Thyroid gland (tissue), 4 donors: ENCODE data around the gene ZNF467. TPM values are rescaled to one million over a fixed set of nuclear protein-coding genes. Genes with fewer than 3 reads are reported as not detected.

Experiments used
- DNase-seq, 2 donors: peaks; one replicate each; pipeline ENCODE4 v3.0.0-alpha.2; 2019
- H3K27ac ChIP-seq, 3 donors: fragments of 200-600 bp; sonication (generic); 1 replicate in 2 of 3; 2 replicates in 1 of 3; pipeline ENCODE4 v1.5.1; 2016 to 2019; ENCODE audit warnings: mild to moderate bottlenecking in 1 of 3, moderate library complexity in 1 of 3
- H3K27me3 ChIP-seq: fragments of 200-600 bp; sonication (generic); one replicate; pipeline ENCODE4 v1.5.1; 2019
- H3K36me3 ChIP-seq, 2 donors: fragments of 200-600 bp; sonication (generic); one replicate each; pipeline ENCODE4 v1.5.1; 2016 to 2019
- H3K4me1 ChIP-seq, 2 donors: fragments of 200-600 bp; sonication (generic); one replicate each; pipeline ENCODE4 v1.5.1; 2017 to 2019
- H3K4me3 ChIP-seq, 3 donors: fragments of 200-600 bp; sonication (generic); replicated peaks in 1 of 3; 1 replicate in 2 of 3; 2 replicates in 1 of 3; pipeline ENCODE4 v1.5.1; 2016; ENCODE audit warnings: mild to moderate bottlenecking in 1 of 3
- H3K9me3 ChIP-seq: fragments of 200-600 bp; sonication (generic); one replicate; pipeline ENCODE4 v1.5.1; 2017
- CTCF ChIP-seq, 6 experiments: fragments of 200-600 bp in 3 of 6; fragments of 450-650 bp in 3 of 6; sonication (generic) in 3 of 6; IDR thresholded peaks; one replicate each; pipeline ENCODE4 v1.5.1; 2016 to 2019; ENCODE audit warnings: antibody characterized with exemption in 6 of 6, mild to moderate bottlenecking in 2 of 6, inconsistent platforms in 1 of 6, moderate library complexity in 1 of 6
- POLR2A ChIP-seq, 2 donors: fragments of 450-650 bp; IDR thresholded peaks; one replicate each; pipeline ENCODE4 v1.6.1; 2017; ENCODE audit warnings: antibody characterized with exemption in 2 of 2, mild to moderate bottlenecking in 2 of 2, moderate library complexity in 1 of 2
- WGBS, 2 donors: methylation state at CpG; one replicate each; pipeline ENCODE4 v1.1.5; 2017; 5-methylcytosine and 5-hydroxymethylcytosine counted together
- intact Hi-C: fragments of 100-400 bp; cut with DNase I; formaldehyde crosslinking; loops from one replicate; pipeline ENCODE4 v1.15.1; 2023
- total RNA-seq, 4 donors: library from RNA; depleted of rRNA; stranded (reverse); fragments of >200 nt; gene quantifications; one replicate each; pipeline ENCODE4 v1.2.3, GENCODE V29; 2016

ZNF467 gene
- total RNA-seq, 4 donors from 2014 or later, result 11.8 to 18.8 (median 15.5) TPM

GRCh38 chr7:149801002-149801566 lies 27.7 kb upstream of the ZNF467 start:
- no peaks in the 10 kb centered on the region for H3K27me3 ChIP-seq
- H3K36me3 ChIP-seq, result no peaks in the 10 kb centered on the region
- intact Hi-C loops, result no loop called here
- H3K4me1 ChIP-seq, result no peaks in the 10 kb centered on the region
- no peaks in the 10 kb centered on the region for H3K9me3 ChIP-seq
- H3K27ac ChIP-seq, result no peak overlapping the region
- no peak for DNase-seq
- 96 to 97% methylated on average over 2 of the region's 2 CpGs for WGBS, 2 donors
- TF ChIP-seq POLR2A (IDR thresholded peaks at IDR 0.05) (no peak), CTCF (IDR thresholded peaks at IDR 0.05) (no peak)
- no peak overlapping the region for H3K4me3 ChIP-seq

- TF ChIP-seq CTCF (IDR thresholded peaks at IDR 0.05), result no peak
- TF ChIP-seq POLR2A (IDR thresholded peaks at IDR 0.05), result no peak
Observed at GRCh38 chr7:149800169-149800555, 26.8 kb upstream of the ZNF467 start.

GRCh38 chr7:149799397-149800168 lies 26.2 kb upstream of the ZNF467 start:
- 76 to 77% methylated on average over 7 to 8 of the region's 8 CpGs for WGBS, 2 donors
- H3K4me3 ChIP-seq, result no peak overlapping the region
- intact Hi-C loops, result no loop called here
- no peaks in the 10 kb centered on the region for H3K4me1 ChIP-seq
- no peaks in the 10 kb centered on the region for H3K36me3 ChIP-seq
- no peak overlapping the region for H3K27ac ChIP-seq
- no peaks in the 10 kb centered on the region for H3K9me3 ChIP-seq
- no peaks in the 10 kb centered on the region for H3K27me3 ChIP-seq
- no peak for TF ChIP-seq POLR2A (IDR thresholded peaks at IDR 0.05)
- peak in 3 of 6 experiments; percentile 12 to 26 (median 21) for TF ChIP-seq CTCF (IDR thresholded peaks at IDR 0.05)
- DNase-seq, result peak; percentile 21 to 32

More at GRCh38 chr7:149800169-149800555, 26.8 kb upstream of the ZNF467 start:
- Histone ChIP-seq H3K27ac (no peak overlapping the region), H3K9me3 (no peaks in the 10 kb centered on the region), H3K36me3 (no peaks in the 10 kb centered on the region), H3K4me1 (no peaks in the 10 kb centered on the region), H3K4me3 (no peak overlapping the region), H3K27me3 (no peaks in the 10 kb centered on the region)
- DNase-seq, result no peak
- WGBS, 2 donors, result 93% methylated on average over 12 to 13 of the region's 13 CpGs
- intact Hi-C loops, result no loop called here

- Histone ChIP-seq H3K4me3 (no peak overlapping the region), H3K36me3 (no peaks in the 10 kb centered on the region), H3K27me3 (no peaks in the 10 kb centered on the region), H3K9me3 (no peaks in the 10 kb centered on the region), H3K4me1 (no peaks in the 10 kb centered on the region), H3K27ac (no peak overlapping the region)
- 91 to 94% methylated on average over 5 to 6 of the region's 7 CpGs for WGBS, 2 donors
- no peak for TF ChIP-seq CTCF (IDR thresholded peaks at IDR 0.05)
- no peak for TF ChIP-seq POLR2A (IDR thresholded peaks at IDR 0.05)
- no peak for DNase-seq
- intact Hi-C loops, result no loop called here
Observed at GRCh38 chr7:149797771-149798170, 24.4 kb upstream of the ZNF467 start.

- no peaks in the 10 kb centered on the region for H3K9me3 ChIP-seq
- no peaks in the 10 kb centered on the region for H3K4me1 ChIP-seq
- 90 to 96% methylated on average over 14 to 18 of the region's 19 CpGs for WGBS, 2 donors
- no peak overlapping the region for H3K27ac ChIP-seq
- H3K4me3 ChIP-seq, result no peak overlapping the region
- no peak for DNase-seq
- TF ChIP-seq CTCF (IDR thresholded peaks at IDR 0.05) (no peak), POLR2A (IDR thresholded peaks at IDR 0.05) (no peak)
- no peaks in the 10 kb centered on the region for H3K36me3 ChIP-seq
- intact Hi-C loops, result no loop called here
- H3K27me3 ChIP-seq, result no peaks in the 10 kb centered on the region
Observed at GRCh38 chr7:149796287-149796860, 23.0 kb upstream of the ZNF467 start.
